OCI-LY7 (cell line): Measurements from ENCODE around the gene TTC7B. TPM values are rescaled to one million over a fixed set of nuclear protein-coding genes. Genes with fewer than 3 reads are reported as not detected.

Source experiments
- BruUV-seq: library from RNA; stranded (reverse); fragments of 400-500 nt; replicated peaks from 2 replicates; lab custom pipeline; 2021; lab: Mats Ljungman, UMichigan
- CTCF ChIA-PET: fragments of 300-600 bp; sonication (Branson Sonifier 250); formaldehyde crosslinking; loops from one replicate; lab custom pipeline; 2022; ENCODE audit warnings: antibody characterized with exemption; ENCODE audit not compliant: unreplicated experiment; lab: Charles Lee
- POLR2A ChIA-PET: fragments of 300-600 bp; sonication (Branson Sonifier 250); formaldehyde crosslinking; loops from one replicate; lab custom pipeline; 2022; ENCODE audit warnings: antibody characterized with exemption; lab: Charles Lee
- DNase-seq: peaks from one replicate; pipeline ENCODE4 v3.0.0-alpha.2; 2015; ENCODE audit warnings: low spot score
- H2AFZ ChIP-seq: fragments of 200-600 bp; sonication (generic), shearing (Covaris generic); 2 replicates; pipeline ENCODE4 v1.6.1; 2014; ENCODE audit warnings: mild to moderate bottlenecking, antibody characterized with exemption, low read length, moderate library complexity
- H3K27ac ChIP-seq: fragments of 200-600 bp; sonication (generic); 2 replicates; pipeline ENCODE4 v1.5.1; 2014; ENCODE audit warnings: mixed run types, low read depth, mild to moderate bottlenecking, moderate library complexity, low read length, inconsistent platforms; ENCODE audit not compliant: poor library complexity, severe bottlenecking
- H3K36me3 ChIP-seq: fragments of 200-600 bp; sonication (generic); 2 replicates; pipeline ENCODE4 v1.6.1; 2014; ENCODE audit warnings: mild to moderate bottlenecking, antibody characterized with exemption, low read length, moderate library complexity, mixed read lengths; ENCODE audit not compliant: insufficient read depth
- H3K4me1 ChIP-seq: fragments of 200-600 bp; sonication (generic); 2 replicates; pipeline ENCODE4 v1.5.1; 2014; ENCODE audit warnings: mild to moderate bottlenecking, low read length; ENCODE audit not compliant: insufficient read depth, poor library complexity, severe bottlenecking
- H3K4me2 ChIP-seq: fragments of 200-600 bp; sonication (generic); 2 replicates; pipeline ENCODE4 v1.6.1; 2014; ENCODE audit warnings: mild to moderate bottlenecking, low read length
- H3K4me3 ChIP-seq: fragments of 200-600 bp; sonication (generic); 2 replicates; pipeline ENCODE4 v1.5.1; 2014; ENCODE audit warnings: mild to moderate bottlenecking, low read depth, low read length; ENCODE audit not compliant: poor library complexity, severe bottlenecking
- H3K79me2 ChIP-seq: fragments of 200-600 bp; sonication (generic); 2 replicates; pipeline ENCODE4 v1.6.1; 2016; ENCODE audit warnings: low read depth, mild to moderate bottlenecking, low read length, moderate library complexity, mixed read lengths; ENCODE audit not compliant: insufficient read depth
- H3K9me2 ChIP-seq: fragments of 200-600 bp; sonication (generic); 2 replicates; pipeline ENCODE4 v1.6.1; 2016; ENCODE audit warnings: mild to moderate bottlenecking, low read length, mixed read lengths; ENCODE audit not compliant: insufficient read depth
- H3K9me3 ChIP-seq: fragments of 200-600 bp; sonication (generic); 2 replicates; pipeline ENCODE4 v1.6.1; 2014; ENCODE audit warnings: mild to moderate bottlenecking, mixed run types, low read length, mixed read lengths
- H4K20me1 ChIP-seq: fragments of 200-600 bp; sonication (generic); 2 replicates; pipeline ENCODE4 v1.6.1; 2014; ENCODE audit warnings: mild to moderate bottlenecking, antibody characterized with exemption, low read length, moderate library complexity, mixed read lengths; ENCODE audit not compliant: insufficient read depth
- CTCF ChIP-seq: fragments of 200-600 bp; sonication (generic); conservative IDR thresholded peaks from 2 replicates; pipeline ENCODE4 v1.5.1; 2014; ENCODE audit warnings: mild to moderate bottlenecking, antibody characterized with exemption, low read length, moderate library complexity, mixed read lengths
- EZH2phosphoT487 ChIP-seq: fragments of 200-600 bp; sonication (generic); IDR thresholded peaks from 2 replicates; pipeline ENCODE4 v1.6.1; 2018; ENCODE audit warnings: low read depth, borderline replicate concordance, mild to moderate bottlenecking, mixed run types, antibody characterized with exemption, low read length, moderate library complexity, mixed read lengths
- intact Hi-C: fragments of 100-400 bp; cut with micrococcal nuclease; formaldehyde crosslinking; loops from one replicate; pipeline ENCODE4 v1.10.0; 2022; ENCODE audit not compliant: unreplicated experiment
- total RNA-seq, 2 experiments: library from RNA; depleted of rRNA in 1 of 2; stranded (reverse); fragments of >200 nt in 1 of 2; shearing (Covaris generic) in 1 of 2; gene quantifications; 2 replicates each; pipeline ENCODE4 v1.2.3, GENCODE V29; 2014 to 2022

TTC7B gene
- total RNA-seq, 2 experiments from 2014 or later, result 0.19 to 0.51 TPM

- no peak overlapping the region for H3K4me3 ChIP-seq
- no peaks in the 10 kb centered on the region for H3K9me2 ChIP-seq
- CTCF ChIA-PET, result interaction anchor here (0.5 kb wide), 1 partner anchor 731 kb away, joined by 3 read pairs; no protein-coding TSS in a partner anchor
- H3K79me2 ChIP-seq, result no peaks in the 10 kb centered on the region
- POLR2A ChIA-PET, result interaction anchor here (0.5 kb wide), 1 partner anchor 17 kb away, joined by 3 read pairs; no protein-coding TSS in a partner anchor
- no TSS peak for BruUV-seq
- H2AFZ ChIP-seq, result no peak overlapping the region
- H3K4me2 ChIP-seq, result no peak overlapping the region
- no peak for DNase-seq
- no peak for TF ChIP-seq CTCF
- no peak for TF ChIP-seq EZH2phosphoT487
- intact Hi-C loops, result no loop called here
- H3K9me3 ChIP-seq, result no peaks in the 10 kb centered on the region
- H4K20me1 ChIP-seq, result no peaks in the 10 kb centered on the region
- H3K36me3 ChIP-seq, result no peaks in the 10 kb centered on the region
- H3K4me1 ChIP-seq, result no peaks in the 10 kb centered on the region
- no peak overlapping the region for H3K27ac ChIP-seq
These were observed 20.5 kb downstream of the TTC7B start for GRCh38 chr14:90795744-90796143.

- BruUV-seq, result no TSS peak
- POLR2A ChIA-PET, result interaction anchor here (0.6 kb wide), 1 partner anchor 59 kb away, joined by 7 read pairs; no protein-coding TSS in a partner anchor
- no peaks in the 10 kb centered on the region for H3K9me3 ChIP-seq
- no peaks in the 10 kb centered on the region for H3K4me1 ChIP-seq
- H3K27ac ChIP-seq, result no peak overlapping the region
- H4K20me1 ChIP-seq, result no peaks in the 10 kb centered on the region
- H3K4me2 ChIP-seq, result no peak overlapping the region
- no peaks in the 10 kb centered on the region for H3K36me3 ChIP-seq
- no peaks in the 10 kb centered on the region for H3K9me2 ChIP-seq
- no peaks in the 10 kb centered on the region for H3K79me2 ChIP-seq
- no peak for TF ChIP-seq EZH2phosphoT487
- no peak for TF ChIP-seq CTCF
- H3K4me3 ChIP-seq, result no peak overlapping the region
- CTCF ChIA-PET, result no interaction called here
- H2AFZ ChIP-seq, result no peak overlapping the region
- no peak for DNase-seq
- intact Hi-C loops, result no loop called here
These were observed 24.7 kb downstream of the TTC7B start for GRCh38 chr14:90791486-90791885.

GRCh38 chr14:90788031-90788430 is 28.2 kb downstream of the TTC7B start:
- ChIA-PET POLR2A (no interaction called here), CTCF (no interaction called here)
- Histone ChIP-seq H3K79me2 (no peaks in the 10 kb centered on the region), H4K20me1 (no peaks in the 10 kb centered on the region), H3K4me1 (no peaks in the 10 kb centered on the region), H3K9me2 (no peaks in the 10 kb centered on the region), H3K4me3 (no peak overlapping the region), H3K4me2 (no peak overlapping the region), H3K9me3 (no peaks in the 10 kb centered on the region), H3K27ac (no peak overlapping the region), H3K36me3 (no peaks in the 10 kb centered on the region), H2AFZ (no peak overlapping the region)
- TF ChIP-seq CTCF (no peak), EZH2phosphoT487 (no peak)
- DNase-seq, result no peak
- intact Hi-C loops, result no loop called here
- BruUV-seq, result no TSS peak
